ENCODE data around the gene DST.

Gene DST

GRCh38 chr6:56534680-56535419 is 107.8 kb downstream of the DST start:
- no peak for TF ChIP-seq CTCF (conservative IDR thresholded peaks at IDR 0.05; ENCODE audit: low read depth)
- H3K27ac ChIP-seq, result no peak overlapping the region
- POLR2A ChIA-PET (ENCODE audit: low non-redundant PET), result no interaction called here
- DNase-seq (ENCODE audit: low spot score), result no peak
- CTCF ChIA-PET, result no interaction called here

GRCh38 chr6:56532766-56533551 is 109.7 kb downstream of the DST start:
- H3K27ac ChIP-seq, result no peak overlapping the region
- POLR2A ChIA-PET (ENCODE audit: low non-redundant PET), result no interaction called here

GRCh38 chr6:56531839-56532595 is 110.7 kb downstream of the DST start:
- DNase-seq (ENCODE audit: low spot score), result no peak
- ChIA-PET POLR2A (ENCODE audit: low non-redundant PET) (no interaction called here), CTCF (interaction anchor here (0.7 kb wide), 1 partner anchor 593 kb away, joined by 3 read pairs; no protein-coding TSS in a partner anchor)
- TF ChIP-seq CTCF (conservative IDR thresholded peaks at IDR 0.05; ENCODE audit: low read depth), result no peak
- H3K27ac ChIP-seq, result no peak overlapping the region

More at GRCh38 chr6:56532766-56533551, 109.7 kb downstream of the DST start:
- no peak for DNase-seq (ENCODE audit: low spot score)
- no peak for TF ChIP-seq CTCF (conservative IDR thresholded peaks at IDR 0.05; ENCODE audit: low read depth)
- CTCF ChIA-PET, result no interaction called here

- ChIA-PET POLR2A (ENCODE audit: low non-redundant PET) (no interaction called here), CTCF (no interaction called here)
- no peak for TF ChIP-seq CTCF (conservative IDR thresholded peaks at IDR 0.05; ENCODE audit: low read depth)
Observed at GRCh38 chr6:56529594-56530191, 113.0 kb downstream of the DST start.

GRCh38 chr6:56528412-56528841 is 114.3 kb downstream of the DST start:
- ChIA-PET POLR2A (ENCODE audit: low non-redundant PET) (no interaction called here), CTCF (interaction anchor here (0.5 kb wide), 1 partner anchor 880 kb away, joined by 4 read pairs; no protein-coding TSS in a partner anchor)
- no peak overlapping the region for H3K27ac ChIP-seq
- no peak for TF ChIP-seq CTCF (conservative IDR thresholded peaks at IDR 0.05; ENCODE audit: low read depth)
- DNase-seq (ENCODE audit: low spot score), result peak; percentile 14

More at GRCh38 chr6:56529594-56530191, 113.0 kb downstream of the DST start:
- no peak for DNase-seq (ENCODE audit: low spot score)
- no peak overlapping the region for H3K27ac ChIP-seq

- DNase-seq (ENCODE audit: low spot score), result no peak
- CTCF ChIA-PET, result interaction anchor here (0.5 kb wide), 1 partner anchor 879 kb away, joined by 4 read pairs; no protein-coding TSS in a partner anchor
- TF ChIP-seq CTCF (conservative IDR thresholded peaks at IDR 0.05; ENCODE audit: low read depth), result no peak
- H3K27ac ChIP-seq, result no peak overlapping the region
- POLR2A ChIA-PET (ENCODE audit: low non-redundant PET), result no interaction called here
Observed at GRCh38 chr6:56527934-56528333, 114.8 kb downstream of the DST start.
